ENCODE results near the gene CAST. TPM values are rescaled to one million over a fixed set of nuclear protein-coding genes. Genes with fewer than 3 reads are reported as not detected.

Gene CAST, protein sequence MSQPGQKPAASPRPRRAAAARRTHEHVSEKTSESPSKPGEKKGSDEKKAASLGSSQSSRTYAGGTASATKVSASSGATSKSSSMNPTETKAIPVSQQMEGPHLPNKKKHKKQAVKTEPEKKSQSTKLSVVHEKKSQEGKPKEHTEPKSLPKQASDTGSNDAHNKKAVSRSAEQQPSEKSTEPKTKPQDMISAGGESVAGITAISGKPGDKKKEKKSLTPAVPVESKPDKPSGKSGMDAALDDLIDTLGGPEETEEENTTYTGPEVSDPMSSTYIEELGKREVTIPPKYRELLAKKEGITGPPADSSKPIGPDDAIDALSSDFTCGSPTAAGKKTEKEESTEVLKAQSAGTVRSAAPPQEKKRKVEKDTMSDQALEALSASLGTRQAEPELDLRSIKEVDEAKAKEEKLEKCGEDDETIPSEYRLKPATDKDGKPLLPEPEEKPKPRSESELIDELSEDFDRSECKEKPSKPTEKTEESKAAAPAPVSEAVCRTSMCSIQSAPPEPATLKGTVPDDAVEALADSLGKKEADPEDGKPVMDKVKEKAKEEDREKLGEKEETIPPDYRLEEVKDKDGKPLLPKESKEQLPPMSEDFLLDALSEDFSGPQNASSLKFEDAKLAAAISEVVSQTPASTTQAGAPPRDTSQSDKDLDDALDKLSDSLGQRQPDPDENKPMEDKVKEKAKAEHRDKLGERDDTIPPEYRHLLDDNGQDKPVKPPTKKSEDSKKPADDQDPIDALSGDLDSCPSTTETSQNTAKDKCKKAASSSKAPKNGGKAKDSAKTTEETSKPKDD
- 100 to 1,000 TPM; 144 to 149 TPM for total RNA-seq

GRCh38 chr5:96661855-96662724 is at the start of gene CAST:
Gene CAST (plus strand): TSS chr5:96662376. CDS start chr5:96662423, 47 bp downstream.

Other genes with a start within 250 kb of the CAST start
- not detected for gene PCSK1, start 229.1 kb upstream of the CAST start, total RNA-seq
- 100 to 1,000 TPM; 176 to 194 TPM for gene ERAP1, start 145.6 kb downstream of the CAST start, total RNA-seq
- gene ERAP2, start 214.1 kb downstream of the CAST start, total RNA-seq, result 100 to 1,000 TPM; 136 to 144 TPM